NCI-H1436 (cell line): Measurements from ENCODE around the gene GMPR.
A peak's percentile ranks its signal among the peaks of the same experiment; 100 is the strongest.

ENCODE experiments used
- DNase-seq: peaks from one replicate; lab custom pipeline; 2025; lab: John Stamatoyannopoulos, UW

GMPR gene

GRCh38 chr6:16238057-16238962 is at the start of gene GMPR:
Gene GMPR (plus strand): TSS chr6:16238587. CDS start chr6:16238694, 107 bp downstream.
- DNase-seq = peak; percentile 23

DNA sequence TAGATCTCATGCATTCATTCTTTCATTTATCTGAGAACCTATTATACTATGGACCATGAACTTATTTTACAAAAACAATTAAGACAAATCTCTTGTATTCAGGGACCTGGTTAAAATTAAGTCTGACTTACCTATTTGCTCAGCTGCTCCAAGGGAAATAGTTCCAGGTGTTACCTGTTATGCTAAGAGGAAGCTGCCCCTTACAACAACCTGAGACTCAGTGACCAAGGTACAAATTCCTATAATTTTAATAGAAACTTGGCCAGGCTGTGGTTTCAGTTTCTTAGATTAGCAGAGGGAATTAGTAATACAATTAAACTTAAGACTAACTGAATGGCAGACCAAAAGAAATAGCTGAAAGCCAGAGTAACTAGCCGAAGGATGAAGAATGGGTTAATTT is 48.2 kb upstream of the GMPR start:
- no peak for DNase-seq

DNA sequence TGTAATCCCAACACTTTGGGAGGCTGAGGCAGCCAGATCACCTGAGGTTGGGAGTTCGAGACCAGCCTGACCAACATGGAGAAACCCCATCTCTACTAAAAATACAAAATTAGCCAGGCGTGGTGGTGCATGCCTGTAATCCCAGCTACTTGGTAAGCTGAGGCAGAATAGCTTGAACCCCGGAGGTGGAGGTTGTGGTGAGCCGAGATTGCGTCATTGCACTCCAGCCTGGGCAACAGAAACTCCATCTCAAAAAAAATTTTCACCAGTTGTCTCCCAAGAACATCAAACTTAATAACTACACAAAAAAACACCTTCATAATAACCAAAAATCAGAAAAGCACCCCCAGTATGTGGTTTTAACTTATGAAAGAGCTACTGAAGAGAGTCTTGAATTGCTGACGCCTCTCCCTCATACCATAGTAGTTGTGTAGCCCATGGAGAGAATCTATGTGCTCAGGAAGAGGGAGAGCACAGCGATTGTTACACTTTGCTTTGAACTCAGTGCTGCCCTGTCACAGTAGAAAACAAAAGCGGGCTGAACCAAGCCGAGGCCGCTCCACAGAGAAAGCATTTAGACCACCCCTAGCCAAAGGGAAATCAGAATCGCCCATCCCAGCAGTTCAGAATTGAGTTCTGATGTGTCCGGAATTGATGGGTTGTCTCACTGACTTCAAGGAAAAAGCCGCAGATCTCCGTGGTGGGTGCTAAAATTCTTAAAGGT is 42.0 kb upstream of the GMPR start:
- DNase-seq = no peak

GRCh38 chr6:16196984-16197546 is 41.3 kb upstream of the GMPR start:
- no peak for DNase-seq

DNA sequence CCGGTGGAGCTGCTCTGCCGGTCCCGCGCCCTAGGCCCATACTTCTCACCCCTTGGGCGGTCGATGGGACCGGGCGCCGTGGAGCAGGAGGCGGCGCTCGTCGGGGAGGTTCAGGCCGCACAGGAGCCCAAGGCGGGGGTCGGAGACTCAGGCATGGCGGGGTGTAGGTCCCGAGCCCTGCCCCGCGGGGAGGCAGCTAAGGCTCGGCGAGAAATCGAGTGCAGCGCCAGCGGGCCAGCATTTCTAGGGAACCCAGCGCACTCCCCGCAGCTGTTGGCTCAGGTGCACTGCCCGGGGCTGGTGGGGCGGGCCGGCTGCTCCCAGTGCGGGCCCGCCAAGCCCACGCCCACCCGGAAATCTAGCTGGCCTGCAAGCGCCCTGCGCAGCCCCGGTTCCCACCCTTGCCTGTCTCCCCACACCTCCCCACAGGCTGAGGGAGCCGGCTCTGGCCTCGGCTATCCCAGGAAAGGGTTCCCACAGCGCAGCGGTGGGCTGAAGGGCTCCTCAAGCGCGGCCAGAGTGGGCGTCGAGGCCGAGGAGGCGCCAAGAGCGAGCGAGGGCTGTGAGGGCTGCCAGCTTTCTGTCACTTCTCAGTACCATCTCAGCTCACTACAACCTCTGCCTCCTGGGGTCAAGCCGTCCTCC is 40.2 kb upstream of the GMPR start:
- DNase-seq = no peak

DNA sequence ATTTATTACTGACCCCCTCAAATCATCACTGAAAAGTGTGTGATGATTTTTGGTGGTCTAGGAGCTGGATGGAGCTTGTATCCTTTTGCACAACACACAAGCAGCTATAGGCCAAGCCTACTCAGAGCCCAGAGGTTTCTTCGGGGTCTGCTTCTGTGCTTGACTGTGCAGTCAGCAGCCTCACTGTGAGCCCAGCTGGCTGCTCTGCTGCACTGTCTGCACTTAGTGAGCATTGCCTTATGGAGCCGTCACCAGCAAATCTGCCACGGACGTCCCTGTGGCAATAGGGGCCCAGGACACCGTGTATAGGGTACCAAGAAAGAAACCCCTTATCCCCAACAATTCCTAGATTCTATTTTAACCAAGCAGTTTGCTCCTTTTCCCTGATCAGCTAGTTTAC is 38.6 kb upstream of the GMPR start:
- no peak for DNase-seq

GRCh38 chr6:16200321-16200883 is 38.0 kb upstream of the GMPR start:
- no peak for DNase-seq

DNA sequence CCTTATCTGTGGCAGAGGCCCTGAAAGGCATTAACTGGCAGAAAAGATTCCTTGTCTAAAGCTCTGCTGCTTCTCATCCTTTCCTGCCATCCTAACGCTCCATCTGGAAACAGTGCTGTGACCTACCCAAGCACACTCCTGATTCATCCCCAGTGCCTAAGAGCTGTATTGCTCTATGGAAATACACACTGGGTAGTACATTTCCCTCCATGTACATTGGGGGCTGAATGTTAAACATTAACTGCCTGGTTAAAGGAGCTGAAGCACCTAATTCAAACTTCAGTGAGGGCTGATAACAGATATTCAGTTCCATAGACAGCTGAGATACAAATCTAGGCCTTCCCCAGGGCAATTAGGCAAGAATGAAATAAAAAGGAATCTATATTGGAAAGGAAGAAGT is 36.7 kb upstream of the GMPR start:
- DNase-seq = no peak

GRCh38 chr6:16204653-16205376 is 33.6 kb upstream of the GMPR start:
- DNase-seq = no peak

- no peak for DNase-seq
Observed at GRCh38 chr6:16205377-16206144, 32.8 kb upstream of the GMPR start.

DNA sequence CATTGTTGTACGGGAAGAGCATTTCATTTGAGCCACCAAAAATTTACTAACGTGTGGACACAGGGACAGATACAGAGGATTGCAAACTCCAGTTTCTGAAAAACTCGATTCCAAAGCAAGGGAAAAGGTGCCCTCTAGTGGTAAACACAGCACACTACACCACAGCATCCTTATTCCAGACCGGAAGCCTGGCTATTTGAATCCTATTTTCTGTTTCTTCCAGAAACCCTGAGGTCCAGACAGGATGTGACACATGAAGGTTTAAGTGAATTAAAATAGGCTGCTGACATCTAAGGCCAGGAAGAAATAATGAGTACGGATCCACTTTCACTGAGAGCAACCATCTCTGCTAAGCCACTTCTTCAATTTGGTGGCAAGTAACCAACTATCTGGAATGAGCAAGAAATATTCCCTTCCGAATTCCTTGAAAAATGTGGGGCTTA is 31.8 kb upstream of the GMPR start:
- DNase-seq = peak; percentile 52

DNA sequence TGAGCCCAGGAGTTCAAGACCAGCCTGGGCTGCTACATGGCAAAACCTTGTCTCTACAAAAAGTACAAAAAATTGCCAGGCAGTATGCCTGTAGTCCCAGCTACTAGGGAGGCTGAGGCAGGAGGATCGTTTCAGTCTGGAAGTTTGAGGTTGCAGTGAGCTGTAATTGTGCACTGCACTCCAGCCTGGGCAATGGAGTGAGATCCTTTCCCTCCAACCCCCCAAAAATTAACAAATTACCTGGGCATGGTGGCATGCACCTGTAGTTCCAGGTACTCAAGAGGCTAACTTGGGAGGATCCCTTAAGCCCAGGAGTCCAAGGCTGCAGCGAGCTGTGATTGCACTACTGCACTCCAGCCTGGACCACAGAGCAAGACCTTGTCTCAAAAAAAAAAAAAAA is 29.4 kb upstream of the GMPR start:
- DNase-seq = no peak

DNA sequence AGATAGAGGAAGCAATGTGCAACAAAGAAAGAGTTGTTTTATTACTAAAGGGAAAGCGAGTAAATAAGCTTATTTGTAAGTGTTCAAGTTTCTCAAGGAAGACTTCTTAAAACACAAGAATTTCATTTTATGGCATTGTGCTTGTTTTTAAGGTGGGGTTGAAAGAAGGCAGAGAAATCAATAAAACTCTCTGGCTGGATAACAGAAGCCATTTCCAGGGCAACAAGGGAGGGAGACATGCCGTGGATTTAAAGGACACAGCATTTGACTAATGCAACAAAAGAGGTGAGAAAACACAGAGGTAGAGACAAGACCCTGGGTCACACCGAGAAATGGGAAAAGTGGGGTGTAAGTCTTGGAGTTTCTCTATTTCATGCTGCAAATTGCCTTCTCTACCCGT is 28.8 kb upstream of the GMPR start:
- DNase-seq = no peak

- DNase-seq = no peak
Observed at GRCh38 chr6:16212276-16212675, 26.1 kb upstream of the GMPR start.

- no peak for DNase-seq
Observed at GRCh38 chr6:16216501-16217155, 21.8 kb upstream of the GMPR start.

DNA sequence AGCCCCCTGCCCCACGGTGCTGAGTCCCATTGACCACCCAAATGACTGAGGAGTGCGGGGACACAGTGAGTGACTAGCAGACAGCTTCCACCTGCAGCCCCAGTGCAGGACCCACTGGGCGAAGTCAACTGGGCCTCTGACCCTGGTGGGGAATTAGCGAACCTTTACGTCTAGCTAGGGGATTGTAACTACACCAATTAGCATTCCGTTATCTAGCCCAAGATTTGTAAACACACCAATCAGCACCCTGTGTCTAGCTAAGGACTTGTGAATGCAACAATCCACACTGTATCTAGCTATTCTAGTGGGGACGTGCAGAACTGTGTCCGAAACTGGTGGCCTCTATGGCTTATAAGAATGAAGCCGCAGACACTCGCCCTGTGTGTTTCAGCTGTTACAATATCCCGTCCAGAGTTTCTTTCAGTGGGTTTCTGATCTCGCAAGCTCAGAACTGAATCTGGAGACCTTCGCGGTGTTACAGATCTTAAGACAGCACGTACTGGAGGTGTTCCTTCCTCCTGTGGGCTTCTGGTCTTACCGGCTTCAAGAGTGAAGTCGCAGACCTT is 21.1 kb upstream of the GMPR start:
- no peak for DNase-seq

DNA sequence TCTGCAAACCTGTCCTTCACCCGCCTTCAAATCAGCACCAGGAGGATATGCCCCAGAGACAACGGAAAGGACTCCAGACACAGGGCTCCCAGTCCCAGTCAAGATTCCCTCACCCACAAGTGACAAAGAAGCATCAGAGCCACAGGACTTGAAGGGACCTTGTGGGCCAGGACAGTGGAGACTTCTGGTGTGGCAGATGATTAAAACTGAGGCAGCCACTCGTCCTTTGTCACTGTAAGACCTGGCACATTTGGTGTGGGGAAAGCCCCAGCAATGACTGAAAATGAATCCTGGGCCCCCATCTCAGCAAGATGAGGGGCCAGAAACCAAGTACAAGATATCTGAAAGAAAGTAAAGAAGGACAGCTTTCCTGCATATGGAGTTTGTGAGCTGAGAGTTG is 15.6 kb upstream of the GMPR start:
- DNase-seq = no peak

- no peak for DNase-seq
Observed at GRCh38 chr6:16223362-16223761, 15.0 kb upstream of the GMPR start.

GRCh38 chr6:16224409-16224808 is 14.0 kb upstream of the GMPR start:
- no peak for DNase-seq
